Measurements from ENCODE around the gene MICAL3. TPM values are rescaled to one million over a fixed set of nuclear protein-coding genes. Genes with fewer than 3 reads are reported as not detected.

Gene MICAL3
- total RNA-seq, 4 donors from 2014 or later: 6.0 to 9.8 (median 8.1) TPM

DNA sequence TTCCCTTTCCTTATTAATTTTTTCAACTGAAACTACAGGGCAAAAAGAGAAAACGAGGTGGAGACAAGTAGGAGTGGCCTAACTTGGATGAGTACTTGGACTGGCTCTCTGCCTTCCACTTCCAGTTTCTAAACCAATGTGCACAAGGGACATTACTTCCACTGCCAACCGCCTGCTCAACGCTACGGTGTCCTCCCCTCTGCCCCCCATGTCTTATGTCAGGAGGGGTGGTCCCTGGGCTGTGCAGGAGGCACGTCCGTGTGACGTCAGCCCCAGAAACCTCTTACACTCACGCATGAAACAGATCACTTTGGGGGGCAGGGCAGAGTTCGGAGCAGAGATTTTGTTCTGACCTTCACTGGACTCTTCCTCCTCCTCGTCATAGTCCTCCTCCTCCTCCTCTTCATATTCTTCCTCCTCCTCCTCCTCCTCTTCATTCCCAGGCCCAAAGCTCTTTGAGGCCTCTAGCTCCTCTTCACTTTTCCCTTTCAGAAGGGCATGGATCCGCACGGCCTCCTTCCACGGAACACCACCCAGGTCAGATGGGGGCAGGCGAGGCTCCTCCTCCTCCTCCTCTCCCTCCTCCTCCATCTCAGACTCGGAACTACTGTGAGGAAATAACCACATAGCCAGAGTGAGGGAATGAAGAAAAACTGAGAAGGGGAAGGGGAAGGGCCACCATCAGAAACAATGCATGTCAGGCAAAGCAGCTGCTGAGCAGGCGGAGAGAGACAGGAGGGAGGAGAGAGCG lies 192.7 kb downstream of the MICAL3 start:
- ATAC-seq: no peak
- TF ChIP-seq CTCF (IDR thresholded peaks at IDR 0.05 in 4 of 5, conservative IDR thresholded peaks at IDR 0.05 in 1 of 5) (no peak), POLR2A (IDR thresholded peaks at IDR 0.05) (no peak)
- peak overlapping the region; percentile 57 to 88 (median 68) for H3K27ac ChIP-seq
- H3K4me1 ChIP-seq: peaks cover 50 to 62% of the 10 kb centered on the region in 2 donors
- no peaks in the 10 kb centered on the region for H3K27me3 ChIP-seq
- peaks cover 0 to 9% of the 10 kb centered on the region in 2 donors for H3K36me3 ChIP-seq
- no peaks in the 10 kb centered on the region for H3K9me3 ChIP-seq
- no peak for DNase-seq
- intact Hi-C loops (cut with DNase I; ENCODE audit: low total_unique reads) (loop anchor here (2.0 kb wide), 2 partner anchors 169 to 193 kb away; partner anchors contain the start of gene MICAL3), in situ Hi-C loops (cut with MboI; ENCODE audit: low sequenced_read_pairs in 4 of 4) (loop anchor here (5.0 to 10.0 kb wide), 4 partner anchors 61 to 243 kb away; partner anchors contain the start of genes MICAL3 (in 1 of the 4) and PEX26 (in 1 of the 4))
- H3K4me3 ChIP-seq: no peak overlapping the region

- H3K9me3 ChIP-seq: no peaks in the 10 kb centered on the region
- H3K27me3 ChIP-seq: no peaks in the 10 kb centered on the region
- DNase-seq (peak; percentile 75 to 87), ATAC-seq (peak; percentile 83 to 88)
- peaks cover 39 to 48% of the 10 kb centered on the region in 2 donors for H3K4me1 ChIP-seq
- H3K36me3 ChIP-seq: peaks cover 0 to 15% of the 10 kb centered on the region in 2 donors
- peak overlapping the region; percentile 57 to 88 (median 68) for H3K27ac ChIP-seq
- intact Hi-C loops (cut with DNase I; ENCODE audit: low total_unique reads) (loop anchor here (1.0 to 2.0 kb wide), 4 partner anchors 61 to 246 kb away; partner anchors contain the start of gene MICAL3), in situ Hi-C loops (cut with MboI; ENCODE audit: low sequenced_read_pairs in 4 of 4) (loop anchor here (5.0 to 10.0 kb wide), 4 partner anchors 62 to 244 kb away; partner anchors contain the start of genes MICAL3 (in 1 of the 4) and PEX26 (in 1 of the 4))
- no peak for TF ChIP-seq POLR2A (IDR thresholded peaks at IDR 0.05)
- TF ChIP-seq CTCF (IDR thresholded peaks at IDR 0.05 in 4 of 5, conservative IDR thresholded peaks at IDR 0.05 in 1 of 5): peak; percentile 99 to 100 (median 100)
- H3K4me3 ChIP-seq: no peak overlapping the region
Observed at GRCh38 chr22:17830043-17830961, 194.1 kb downstream of the MICAL3 start.

GRCh38 chr22:17829695-17830042 lies 194.7 kb downstream of the MICAL3 start:
- Histone ChIP-seq H3K4me1 (peaks cover 38 to 42% of the 10 kb centered on the region in 2 donors), H3K27me3 (no peaks in the 10 kb centered on the region), H3K4me3 (no peak overlapping the region), H3K36me3 (peaks cover 0 to 15% of the 10 kb centered on the region in 2 donors), H3K27ac (peak overlapping the region in 3 of 4 donors; percentile 68 to 88 (median 69)), H3K9me3 (no peaks in the 10 kb centered on the region)
- TF ChIP-seq POLR2A (IDR thresholded peaks at IDR 0.05) (no peak), CTCF (IDR thresholded peaks at IDR 0.05 in 4 of 5, conservative IDR thresholded peaks at IDR 0.05 in 1 of 5) (no peak)
- in situ Hi-C loops (cut with MboI; ENCODE audit: low sequenced_read_pairs in 4 of 4) (loop anchor here (5.0 to 10.0 kb wide), 4 partner anchors 63 to 245 kb away; partner anchors contain the start of genes MICAL3 (in 1 of the 4) and PEX26 (in 1 of the 4)), intact Hi-C loops (cut with DNase I; ENCODE audit: low total_unique reads) (loop anchor here (1.0 to 2.0 kb wide), 4 partner anchors 62 to 247 kb away; partner anchors contain the start of gene MICAL3)
- no peak for DNase-seq
- ATAC-seq: peak in 1 of 2 donors; percentile 10

DNA sequence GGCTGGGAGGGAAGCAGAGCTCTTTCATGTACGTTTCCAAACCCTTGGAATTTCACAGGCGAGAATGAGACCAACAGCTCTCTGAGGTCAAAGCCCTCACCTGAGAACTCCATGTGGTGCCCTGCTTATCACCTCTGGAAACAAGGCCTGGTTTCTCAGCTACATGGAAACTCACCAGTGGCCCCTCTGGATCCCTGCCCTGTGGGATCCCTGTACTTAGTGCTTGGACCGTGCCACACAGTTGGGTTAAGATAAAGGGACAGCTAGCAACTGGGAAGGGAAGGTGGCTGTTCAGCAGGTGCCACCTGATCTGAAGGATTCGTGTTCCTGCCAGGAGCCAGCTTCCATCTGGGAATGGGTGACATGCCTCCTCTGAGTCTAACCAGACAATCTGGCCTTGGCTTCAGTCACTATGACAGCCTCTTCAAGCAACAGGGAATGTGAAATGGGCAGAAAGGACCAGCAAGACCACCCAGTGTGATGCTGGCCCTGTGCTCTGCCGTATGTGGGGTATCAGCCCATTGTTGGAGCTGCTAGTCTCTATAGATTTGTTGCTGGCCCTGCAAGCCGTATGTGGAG lies 195.8 kb downstream of the MICAL3 start:
- intact Hi-C loops (cut with DNase I; ENCODE audit: low total_unique reads): no loop called here
- no peaks in the 10 kb centered on the region for H3K9me3 ChIP-seq
- H3K4me3 ChIP-seq: no peak overlapping the region
- H3K27me3 ChIP-seq: no peaks in the 10 kb centered on the region
- peaks cover 34% of the 10 kb centered on the region in 2 donors for H3K4me1 ChIP-seq
- H3K27ac ChIP-seq: no peak overlapping the region
- TF ChIP-seq CTCF (IDR thresholded peaks at IDR 0.05 in 4 of 5, conservative IDR thresholded peaks at IDR 0.05 in 1 of 5) (no peak), POLR2A (IDR thresholded peaks at IDR 0.05) (no peak)
- ATAC-seq (no peak), DNase-seq (no peak)
- H3K36me3 ChIP-seq: peaks cover 0 to 15% of the 10 kb centered on the region in 2 donors
- in situ Hi-C loops (cut with MboI; ENCODE audit: low sequenced_read_pairs in 4 of 4): no loop called here
